Measurements from ENCODE around the gene CLIP1. TPM values are rescaled to one million over a fixed set of nuclear protein-coding genes. Genes with fewer than 3 reads are reported as not detected.
"Not testable (repeated sequence)": the region's sequence is repeated elsewhere in the genome, so short reads cannot be mapped to it uniquely, and the experiment has no call there.

CLIP1 gene
- total RNA-seq, 4 donors from 2014 or later = 371 to 626 (median 552) TPM

DNA sequence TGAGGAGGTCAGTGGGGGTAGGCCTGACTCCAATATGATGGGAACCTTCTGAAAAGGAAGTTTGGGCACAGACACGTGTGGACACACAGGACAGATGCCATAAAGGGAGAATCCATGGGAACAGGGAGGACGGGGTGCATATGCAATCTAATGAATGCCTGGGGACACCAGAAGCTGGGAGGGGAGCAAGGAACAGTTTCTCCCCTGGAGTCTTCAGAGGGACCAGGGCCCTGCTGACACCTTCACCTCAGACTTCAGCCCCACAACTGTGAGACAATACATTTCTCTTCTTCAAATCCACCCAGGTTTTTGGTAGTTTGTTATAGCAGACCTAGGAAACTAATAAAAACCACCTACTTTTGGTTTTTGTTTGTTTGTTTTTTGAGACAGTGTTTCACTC, 35.2 kb upstream of the CLIP1 start:
- Histone ChIP-seq H3K36me3 (no peaks in the 10 kb centered on the region), H3K27ac (no peak overlapping the region), H3K4me3 (no peak overlapping the region), H3K27me3 (no peaks in the 10 kb centered on the region), H3K4me1 (no peaks in the 10 kb centered on the region), H3K9me3 (no peaks in the 10 kb centered on the region)
- intact Hi-C loops (cut with DNase I; ENCODE audit: low total_unique reads) = no loop called here
- no peak for ATAC-seq
- DNase-seq = no peak
- in situ Hi-C loops (cut with MboI; ENCODE audit: low sequenced_read_pairs in 4 of 4) = no loop called here
- TF ChIP-seq, protein P1, sequence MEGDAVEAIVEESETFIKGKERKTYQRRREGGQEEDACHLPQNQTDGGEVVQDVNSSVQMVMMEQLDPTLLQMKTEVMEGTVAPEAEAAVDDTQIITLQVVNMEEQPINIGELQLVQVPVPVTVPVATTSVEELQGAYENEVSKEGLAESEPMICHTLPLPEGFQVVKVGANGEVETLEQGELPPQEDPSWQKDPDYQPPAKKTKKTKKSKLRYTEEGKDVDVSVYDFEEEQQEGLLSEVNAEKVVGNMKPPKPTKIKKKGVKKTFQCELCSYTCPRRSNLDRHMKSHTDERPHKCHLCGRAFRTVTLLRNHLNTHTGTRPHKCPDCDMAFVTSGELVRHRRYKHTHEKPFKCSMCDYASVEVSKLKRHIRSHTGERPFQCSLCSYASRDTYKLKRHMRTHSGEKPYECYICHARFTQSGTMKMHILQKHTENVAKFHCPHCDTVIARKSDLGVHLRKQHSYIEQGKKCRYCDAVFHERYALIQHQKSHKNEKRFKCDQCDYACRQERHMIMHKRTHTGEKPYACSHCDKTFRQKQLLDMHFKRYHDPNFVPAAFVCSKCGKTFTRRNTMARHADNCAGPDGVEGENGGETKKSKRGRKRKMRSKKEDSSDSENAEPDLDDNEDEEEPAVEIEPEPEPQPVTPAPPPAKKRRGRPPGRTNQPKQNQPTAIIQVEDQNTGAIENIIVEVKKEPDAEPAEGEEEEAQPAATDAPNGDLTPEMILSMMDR (IDR thresholded peaks at IDR 0.05 in 4 of 5, conservative IDR thresholded peaks at IDR 0.05 in 1 of 5) = no peak
- TF ChIP-seq POLR2A (IDR thresholded peaks at IDR 0.05) = no peak

DNA sequence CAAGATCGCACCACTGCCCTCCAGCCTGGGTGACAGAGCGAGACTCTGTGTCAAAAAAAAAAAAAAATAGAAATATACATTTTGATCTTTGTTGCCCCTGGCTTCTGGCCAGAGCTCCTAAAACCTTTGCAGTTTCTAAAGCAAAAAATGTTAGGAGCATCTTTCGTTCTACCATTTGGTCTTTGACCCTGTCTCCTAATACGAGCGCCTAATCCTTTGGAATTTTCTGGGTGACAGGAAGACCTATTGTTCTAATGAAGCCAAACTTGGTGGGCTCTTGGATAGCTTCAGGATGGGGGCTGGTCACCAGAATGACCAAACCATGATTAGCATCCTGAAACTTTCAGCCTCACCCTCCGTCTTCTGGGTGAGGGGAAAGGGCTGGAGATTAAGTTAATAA, 32.3 kb upstream of the CLIP1 start:
- Histone ChIP-seq H3K27me3 (no peaks in the 10 kb centered on the region), H3K9me3 (no peaks in the 10 kb centered on the region), H3K4me1 (no peaks in the 10 kb centered on the region), H3K4me3 (no peak overlapping the region), H3K27ac (no peak overlapping the region), H3K36me3 (no peaks in the 10 kb centered on the region)
- in situ Hi-C loops (cut with MboI; ENCODE audit: low sequenced_read_pairs in 4 of 4) (no loop called here), intact Hi-C loops (cut with DNase I; ENCODE audit: low total_unique reads) (no loop called here)
- TF ChIP-seq POLR2A (IDR thresholded peaks at IDR 0.05) = no peak
- TF ChIP-seq, protein P1 (IDR thresholded peaks at IDR 0.05 in 4 of 5, conservative IDR thresholded peaks at IDR 0.05 in 1 of 5) = no peak
- no peak for ATAC-seq
- DNase-seq = no peak

DNA sequence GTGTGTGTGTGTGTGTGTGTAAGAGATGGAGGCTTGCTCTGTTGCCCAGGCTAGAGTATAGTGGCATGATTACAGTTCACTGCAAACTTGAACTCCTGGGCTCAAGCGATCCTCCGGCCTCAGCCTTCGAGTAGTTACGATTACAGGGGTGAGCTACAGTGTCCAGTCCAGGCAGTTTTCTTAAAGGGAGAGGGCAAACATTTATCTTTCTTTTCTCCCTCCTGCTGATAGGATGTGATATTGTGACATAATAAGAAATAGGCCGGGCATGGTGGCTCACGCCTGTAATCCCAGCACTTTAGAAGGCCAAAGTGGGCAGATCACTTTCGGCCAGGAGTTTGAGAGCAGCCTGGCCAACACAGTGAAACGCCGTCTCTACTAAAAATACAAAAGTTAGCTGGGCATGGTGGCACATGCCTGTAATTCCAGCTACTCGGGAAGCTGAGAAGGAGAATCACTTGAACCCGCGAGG, 31.8 kb upstream of the CLIP1 start:
- no peaks in the 10 kb centered on the region for H3K4me1 ChIP-seq
- in situ Hi-C loops (cut with MboI; ENCODE audit: low sequenced_read_pairs in 4 of 4) (no loop called here), intact Hi-C loops (cut with DNase I; ENCODE audit: low total_unique reads) (no loop called here)
- DNase-seq (no peak), ATAC-seq (no peak)
- H3K9me3 ChIP-seq = no peaks in the 10 kb centered on the region
- no peaks in the 10 kb centered on the region for H3K36me3 ChIP-seq
- H3K4me3 ChIP-seq = no peak overlapping the region
- no peaks in the 10 kb centered on the region for H3K27me3 ChIP-seq
- TF ChIP-seq, protein P1 (IDR thresholded peaks at IDR 0.05 in 4 of 5, conservative IDR thresholded peaks at IDR 0.05 in 1 of 5) = no peak
- no peak for TF ChIP-seq POLR2A (IDR thresholded peaks at IDR 0.05)
- H3K27ac ChIP-seq = no peak overlapping the region

DNA sequence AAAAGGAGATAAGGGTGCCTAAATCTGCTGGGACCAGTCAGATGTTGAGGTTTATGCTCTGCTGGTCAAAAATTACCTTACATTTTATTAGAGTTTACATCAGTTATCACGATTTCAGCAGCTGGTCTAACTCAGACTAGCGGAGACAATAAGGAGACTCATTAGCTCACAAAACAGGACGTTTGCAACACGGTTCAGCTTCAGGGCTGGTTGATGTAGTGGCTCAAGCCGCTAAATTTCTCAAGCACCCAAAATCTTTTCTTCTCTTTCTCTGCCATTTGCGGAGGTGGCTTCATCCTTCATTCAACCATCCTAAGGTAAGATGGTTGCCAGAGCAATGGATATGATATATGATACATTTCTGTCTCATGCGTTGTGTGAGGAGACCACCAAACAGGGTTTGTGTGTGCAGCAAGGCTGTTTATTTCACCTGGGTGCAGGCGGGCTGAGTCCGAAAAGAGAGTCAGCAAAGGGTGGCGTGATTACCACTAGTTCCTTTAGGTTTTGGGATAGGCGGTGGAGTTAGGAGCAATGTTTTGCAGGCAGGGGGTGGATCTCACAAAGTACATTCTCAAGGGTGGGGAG, 30.3 kb upstream of the CLIP1 start:
- H3K4me3 ChIP-seq = no peak overlapping the region
- no peak for DNase-seq
- no peak for TF ChIP-seq POLR2A (IDR thresholded peaks at IDR 0.05)
- TF ChIP-seq, protein P1 (IDR thresholded peaks at IDR 0.05 in 4 of 5, conservative IDR thresholded peaks at IDR 0.05 in 1 of 5) = no peak
- intact Hi-C loops (cut with DNase I; ENCODE audit: low total_unique reads) = no loop called here
- in situ Hi-C loops (cut with MboI; ENCODE audit: low sequenced_read_pairs in 4 of 4) = no loop called here
- H3K27me3 ChIP-seq = no peaks in the 10 kb centered on the region
- H3K27ac ChIP-seq = no peak overlapping the region
- no peaks in the 10 kb centered on the region for H3K36me3 ChIP-seq
- no peaks in the 10 kb centered on the region for H3K9me3 ChIP-seq
- no peaks in the 10 kb centered on the region for H3K4me1 ChIP-seq
- ATAC-seq = no peak

GRCh38 chr12:122449317-122449716, 26.8 kb upstream of the CLIP1 start:
- in situ Hi-C loops (cut with MboI; ENCODE audit: low sequenced_read_pairs in 4 of 4) (no loop called here), intact Hi-C loops (cut with DNase I; ENCODE audit: low total_unique reads) (no loop called here)
- Histone ChIP-seq H3K27me3 (no peaks in the 10 kb centered on the region), H3K9me3 (no peaks in the 10 kb centered on the region), H3K4me3 (no peak overlapping the region), H3K4me1 (no peaks in the 10 kb centered on the region), H3K27ac (no peak overlapping the region), H3K36me3 (no peaks in the 10 kb centered on the region)
- no peak for TF ChIP-seq POLR2A (IDR thresholded peaks at IDR 0.05)
- TF ChIP-seq, protein P1 (IDR thresholded peaks at IDR 0.05 in 4 of 5, conservative IDR thresholded peaks at IDR 0.05 in 1 of 5) = no peak
- ATAC-seq (no peak), DNase-seq (no peak)

- in situ Hi-C loops (cut with MboI; ENCODE audit: low sequenced_read_pairs in 4 of 4) = not testable (repeated sequence)
These were observed 25.4 kb upstream of the CLIP1 start for GRCh38 chr12:122447825-122448224.

GRCh38 chr12:122446390-122446789, 23.9 kb upstream of the CLIP1 start:
- H3K27ac ChIP-seq; H3K4me3 ChIP-seq; intact Hi-C loops (cut with DNase I; ENCODE audit: low total_unique reads); H3K27me3 ChIP-seq; H3K9me3 ChIP-seq; in situ Hi-C loops (cut with MboI; ENCODE audit: low sequenced_read_pairs in 4 of 4); H3K4me1 ChIP-seq; H3K36me3 ChIP-seq; DNase-seq; ATAC-seq: not testable (repeated sequence)

More at GRCh38 chr12:122447825-122448224, 25.4 kb upstream of the CLIP1 start:
- DNase-seq; H3K4me3 ChIP-seq; H3K27me3 ChIP-seq; H3K27ac ChIP-seq; intact Hi-C loops (cut with DNase I; ENCODE audit: low total_unique reads); H3K9me3 ChIP-seq; H3K36me3 ChIP-seq; ATAC-seq; H3K4me1 ChIP-seq: not testable (repeated sequence)

Data from gastrocnemius medialis (tissue), 4 donors.